Right ventricle myocardium superior (tissue), 1 donor: ENCODE data around the gene SLC5A10. TPM values are rescaled to one million over a fixed set of nuclear protein-coding genes. Genes with fewer than 3 reads are reported as not detected.

Source experiments
- ATAC-seq: fragments of 200-7000 bp; cut with Tn5 transposase; one replicate; pipeline ENCODE4 v1.9.1; 2020; ENCODE audit warnings: mild to moderate bottlenecking; ENCODE audit not compliant: poor library complexity
- DNase-seq: peaks from one replicate; pipeline ENCODE4 v3.0.0-alpha.2; 2020
- intact Hi-C: fragments of 100-400 bp; cut with DNase I; formaldehyde crosslinking; loops from one replicate; pipeline ENCODE4 v1.11.2; 2022
- total RNA-seq: library from RNA; stranded (reverse); fragmentation: NEBNext Ultra II Directional; extraction: Animal tissue kit (Norgen Biotek cat#: 25700); gene quantifications from one replicate; pipeline ENCODE4 v1.2.1, GENCODE V29; 2021
- donor health status: DM: no; HTN: yes; CAD: no; lungs with severe emphysema.

Gene SLC5A10
- total RNA-seq, 1 donor from 2014 or later, result not detected

DNA sequence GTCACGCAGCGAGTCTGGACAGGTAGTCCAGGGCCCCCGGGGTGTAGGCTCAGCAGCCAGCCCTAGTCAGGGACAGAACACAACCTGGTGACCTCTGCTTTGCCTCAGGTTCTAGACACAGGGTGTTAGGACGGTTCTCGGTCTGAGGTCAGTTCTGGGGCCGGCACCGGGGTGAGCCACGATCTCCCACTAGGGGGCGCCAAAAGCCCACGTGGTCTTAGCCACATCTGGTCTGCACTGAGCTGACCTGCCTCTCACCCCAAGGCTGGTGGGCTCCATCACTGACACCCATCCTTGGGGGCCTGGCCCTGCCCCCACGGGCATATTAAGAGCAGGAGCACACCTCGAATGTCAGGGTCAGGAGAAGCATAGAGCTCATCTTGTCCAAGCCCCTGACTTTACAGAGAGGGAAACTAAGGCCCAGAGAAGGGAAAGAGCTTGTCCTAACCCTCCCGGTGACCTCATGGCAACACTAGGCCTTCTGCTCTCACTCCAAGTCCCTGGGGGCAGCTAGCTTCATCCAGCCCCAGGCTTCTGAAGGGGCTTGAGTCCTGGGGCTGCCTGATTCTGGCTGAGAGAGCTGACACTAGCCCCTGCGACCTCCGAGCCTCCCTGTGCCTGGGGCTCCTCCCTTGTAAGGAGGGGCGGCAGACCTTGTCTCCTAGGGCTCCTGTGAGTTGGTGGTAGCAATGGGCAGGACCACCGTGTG, 9.0 kb downstream of the SLC5A10 start:
- intact Hi-C loops, result loop anchor here (10.0 kb wide), 1 partner anchor 46 kb away; no protein-coding TSS in a partner anchor
- ATAC-seq (peak; percentile 95), DNase-seq (peak; percentile 89)

DNA sequence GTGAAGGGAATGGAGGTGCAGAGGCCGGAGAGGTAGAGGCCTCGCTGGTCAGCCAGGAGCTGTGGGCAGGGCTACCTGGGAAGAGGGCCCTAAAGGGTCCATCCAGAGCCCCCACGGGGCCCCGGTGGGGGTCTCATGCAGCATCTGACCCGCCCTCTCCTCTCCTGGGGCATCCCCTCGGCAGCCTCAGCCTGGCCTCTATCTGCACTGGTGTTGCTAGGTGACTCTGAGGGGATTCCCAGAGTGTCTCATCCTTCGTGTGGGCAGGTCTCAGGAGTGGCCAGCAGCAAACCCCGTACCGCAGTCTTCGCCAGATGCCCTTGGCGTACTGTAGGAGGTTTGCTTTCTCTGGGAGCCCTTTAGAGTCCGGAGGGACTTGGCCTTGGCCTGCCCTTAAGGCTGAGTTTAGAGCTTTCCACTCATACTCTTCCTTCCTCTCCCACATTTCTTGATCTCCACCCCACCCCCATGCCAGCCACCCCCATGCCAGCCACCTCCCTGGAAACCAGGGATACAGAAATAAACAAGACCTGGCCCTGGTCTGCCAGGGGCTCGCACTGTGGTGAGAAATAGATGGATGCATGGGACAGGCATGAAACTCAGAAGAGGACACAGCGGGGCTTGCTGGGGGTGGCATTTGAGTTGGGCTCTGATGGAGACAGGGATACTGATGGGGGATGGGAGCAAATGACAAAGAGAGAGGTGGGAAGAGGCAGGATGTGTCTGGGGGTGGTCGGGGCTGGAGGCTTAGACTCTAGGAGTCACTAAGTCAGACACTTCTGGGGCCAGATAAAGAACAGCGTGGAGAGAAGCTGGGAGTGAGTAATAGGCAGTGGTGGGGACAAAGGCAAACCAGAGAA, 9.9 kb downstream of the SLC5A10 start:
- ATAC-seq (no peak), DNase-seq (no peak)
- intact Hi-C loops, result loop anchor here (10.0 kb wide), 1 partner anchor 47 kb away; no protein-coding TSS in a partner anchor

DNA sequence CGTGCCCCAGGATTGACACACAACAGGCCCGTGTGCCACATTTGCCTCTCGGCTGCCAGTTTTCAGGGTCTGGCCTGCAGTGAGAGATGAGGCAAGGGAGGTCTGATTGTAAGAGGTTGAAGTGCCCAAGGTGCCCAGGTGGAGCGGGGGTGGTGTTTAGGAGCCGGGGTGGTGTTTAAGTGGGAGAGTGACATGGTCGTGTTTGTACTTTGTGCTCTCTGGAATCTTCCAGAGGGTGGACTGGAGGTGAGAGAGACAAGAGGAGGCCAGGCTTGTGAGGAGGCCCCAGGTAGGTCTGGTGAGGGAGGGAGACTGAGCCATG, 10.5 kb downstream of the SLC5A10 start:
- DNase-seq (no peak), ATAC-seq (no peak)
- intact Hi-C loops, result loop anchor here (10.0 kb wide), 1 partner anchor 48 kb away; no protein-coding TSS in a partner anchor

DNA sequence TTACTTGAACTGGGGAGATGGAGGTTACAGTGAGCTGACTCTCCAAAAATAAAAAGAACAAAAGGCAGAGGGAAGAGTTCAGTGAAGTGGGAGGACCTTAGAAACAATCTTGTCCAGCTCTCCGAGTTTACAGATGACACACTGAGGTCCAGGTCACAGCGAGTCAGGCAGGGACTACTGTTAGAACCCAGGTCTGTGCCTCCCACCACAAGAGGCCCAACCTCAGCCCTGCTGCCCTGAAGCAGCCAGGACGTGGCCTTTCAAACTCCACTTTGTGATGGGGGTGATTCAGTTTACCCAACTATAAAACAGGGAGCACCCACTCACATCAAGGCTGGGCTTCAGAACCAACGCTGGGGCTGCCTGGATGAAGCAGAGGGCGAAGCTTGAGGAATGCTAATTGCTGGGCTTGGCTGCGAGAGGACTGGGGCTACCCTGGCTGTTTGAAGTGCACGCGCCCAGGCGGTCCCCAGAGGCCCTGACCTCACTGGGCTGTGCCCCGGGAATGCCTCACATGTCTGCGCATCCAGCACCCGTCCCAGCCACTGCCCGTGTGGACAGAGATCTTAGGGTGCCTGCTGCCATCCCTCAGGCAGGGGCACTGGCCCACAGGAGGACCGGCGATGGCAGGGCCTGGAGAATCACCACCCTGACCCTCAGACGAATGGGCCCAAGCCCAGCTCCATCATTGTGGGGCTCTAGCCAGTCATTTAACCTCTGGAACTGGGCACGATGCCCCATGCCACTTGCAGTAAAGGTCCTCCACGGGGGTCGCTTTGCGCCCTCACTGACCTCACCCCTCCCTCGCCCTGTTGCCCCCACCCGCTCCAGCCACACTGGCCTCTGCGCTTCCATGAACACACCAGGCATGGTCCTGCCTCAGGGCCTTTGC, 11.4 kb downstream of the SLC5A10 start:
- intact Hi-C loops, result loop anchor here (10.0 kb wide), 1 partner anchor 49 kb away; no protein-coding TSS in a partner anchor
- DNase-seq (no peak), ATAC-seq (no peak)

DNA sequence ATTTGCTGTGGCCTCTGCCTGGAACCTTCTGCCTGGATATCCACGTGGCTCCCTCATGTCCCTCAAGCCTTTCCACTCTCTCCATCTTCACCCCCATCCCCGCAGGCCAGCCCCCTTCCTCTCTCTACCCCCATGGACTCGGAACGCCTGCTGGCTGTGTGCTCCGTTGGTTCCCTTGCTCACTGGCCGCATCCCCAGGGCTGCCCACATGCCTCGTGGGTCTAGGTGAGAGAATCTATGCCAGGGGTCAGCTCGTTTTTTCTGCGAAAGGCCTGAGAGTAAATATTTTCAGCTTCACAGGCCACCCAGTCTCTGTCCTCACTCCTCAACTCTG, 12.0 kb downstream of the SLC5A10 start:
- ATAC-seq (no peak), DNase-seq (no peak)
- intact Hi-C loops, result loop anchor here (10.0 kb wide), 1 partner anchor 49 kb away; no protein-coding TSS in a partner anchor

DNA sequence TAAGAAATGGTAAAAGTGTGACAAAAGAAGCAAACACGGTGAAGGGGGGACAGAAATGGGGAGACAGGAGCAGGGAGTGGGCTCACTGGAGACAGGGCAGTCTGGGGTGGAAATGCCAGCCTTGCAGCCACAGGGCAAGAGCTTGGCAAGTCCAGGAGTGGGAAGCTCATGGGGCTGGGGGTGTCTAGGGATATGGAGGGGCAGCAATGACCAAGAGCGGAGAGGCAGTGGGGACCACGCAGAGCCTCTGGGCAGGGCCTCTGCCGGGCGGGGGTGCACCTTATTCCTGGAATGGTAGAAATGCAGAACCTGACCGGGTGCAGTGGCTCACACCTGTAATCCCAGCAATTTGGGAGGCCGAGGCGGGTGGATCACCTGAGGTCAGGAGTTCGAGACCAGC, 12.6 kb downstream of the SLC5A10 start:
- intact Hi-C loops, result loop anchor here (10.0 kb wide), 1 partner anchor 50 kb away; no protein-coding TSS in a partner anchor
- ATAC-seq (no peak), DNase-seq (no peak)

DNA sequence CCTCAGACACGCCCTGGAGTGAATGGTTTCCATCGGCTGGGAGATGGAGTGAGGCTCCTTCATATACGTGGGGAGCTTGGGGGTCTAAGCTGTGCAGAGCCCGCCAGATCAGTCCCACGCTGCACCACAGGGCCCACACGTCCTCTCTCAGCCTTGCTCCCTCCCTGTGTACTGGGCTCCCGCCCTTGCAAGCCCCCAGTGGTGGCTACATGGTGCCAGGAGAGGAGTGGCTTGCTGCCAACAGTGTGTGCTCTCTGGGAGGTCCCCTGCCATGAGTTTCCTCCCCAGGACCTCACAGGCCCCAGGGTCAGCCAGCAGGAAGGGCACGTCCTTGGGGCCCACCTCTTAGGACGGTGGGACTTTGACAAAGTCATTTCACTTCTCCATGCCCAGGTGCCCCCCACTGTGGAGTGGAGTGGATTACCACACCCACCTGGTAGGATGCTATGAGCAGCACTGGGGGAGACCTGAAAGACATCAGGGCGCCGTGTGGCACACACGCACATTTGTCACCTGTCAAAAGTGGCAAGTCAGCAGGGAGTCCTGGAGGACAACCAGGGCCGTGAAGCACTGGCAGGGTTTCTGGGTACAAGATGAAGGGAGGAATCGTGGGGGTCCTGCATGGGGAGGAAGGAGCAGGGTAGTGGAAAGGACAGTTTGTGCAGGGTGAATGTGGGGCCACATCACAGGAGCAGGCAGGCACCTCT, 13.7 kb downstream of the SLC5A10 start:
- intact Hi-C loops, result loop anchor here (10.0 kb wide), 1 partner anchor 51 kb away; no protein-coding TSS in a partner anchor
- ATAC-seq (no peak), DNase-seq (no peak)

DNA sequence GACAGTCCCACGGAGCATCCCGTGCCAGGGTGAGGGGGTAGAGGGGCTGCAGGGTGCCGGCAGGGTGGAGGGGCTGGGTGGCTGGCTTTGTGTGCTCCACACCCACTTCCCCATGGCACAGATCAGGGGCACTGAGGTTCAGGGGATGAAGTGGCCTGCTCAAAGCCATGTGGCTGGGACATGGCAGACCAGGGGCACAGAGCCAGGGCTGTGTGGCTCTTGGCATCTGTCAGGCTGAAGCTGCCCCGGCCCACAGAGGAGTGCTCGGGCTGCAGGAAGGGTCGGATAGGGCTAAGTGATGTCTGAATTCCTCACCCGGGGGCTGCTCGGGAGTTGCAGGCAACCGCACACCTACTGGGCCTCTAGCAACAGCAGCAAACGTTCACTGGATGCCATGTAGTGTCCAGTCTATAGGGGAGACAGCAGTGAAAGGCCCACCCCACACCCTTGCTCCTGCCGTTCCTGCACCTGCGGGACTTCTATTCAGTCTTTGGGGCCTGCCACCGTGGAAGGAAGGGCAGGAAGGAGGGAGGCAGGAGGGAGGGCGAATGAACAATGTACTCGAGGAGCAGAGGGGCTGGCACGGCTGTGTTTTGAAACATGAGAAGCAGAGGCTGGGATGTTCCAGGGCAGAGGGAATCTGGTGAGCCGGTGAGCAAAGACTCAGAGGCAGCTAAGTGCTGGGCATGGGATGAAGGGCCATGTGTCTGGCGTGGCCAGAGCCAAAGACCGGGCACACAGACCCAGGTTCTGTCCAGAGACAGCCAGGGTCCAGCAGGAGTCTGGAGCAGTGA, 15.1 kb downstream of the SLC5A10 start:
- intact Hi-C loops, result loop anchor here (10.0 kb wide), 1 partner anchor 52 kb away; no protein-coding TSS in a partner anchor
- no peak for DNase-seq
- ATAC-seq, result peak; percentile 58

DNA sequence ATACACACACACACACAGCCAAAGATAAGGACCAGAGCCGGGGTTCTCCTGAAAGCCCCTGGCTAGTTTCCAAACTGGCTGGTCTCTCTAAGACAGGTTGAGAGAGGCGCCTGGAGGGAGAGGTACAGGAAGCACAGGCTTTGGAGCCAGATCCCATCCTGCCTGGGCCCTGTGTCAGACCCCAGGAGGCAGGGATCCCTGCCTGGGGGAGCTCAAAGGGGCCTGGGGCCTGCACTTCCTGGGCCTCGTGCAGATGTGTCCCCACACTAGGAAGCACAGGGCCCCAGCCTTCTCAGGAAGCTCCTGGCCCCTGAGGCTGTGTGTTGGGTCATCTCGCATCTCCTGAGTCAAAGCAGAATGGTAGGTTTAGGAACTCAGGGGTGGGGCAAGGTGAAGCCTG, 16.0 kb downstream of the SLC5A10 start:
- DNase-seq (no peak), ATAC-seq (no peak)
- intact Hi-C loops, result loop anchor here (10.0 kb wide), 1 partner anchor 53 kb away; no protein-coding TSS in a partner anchor

DNA sequence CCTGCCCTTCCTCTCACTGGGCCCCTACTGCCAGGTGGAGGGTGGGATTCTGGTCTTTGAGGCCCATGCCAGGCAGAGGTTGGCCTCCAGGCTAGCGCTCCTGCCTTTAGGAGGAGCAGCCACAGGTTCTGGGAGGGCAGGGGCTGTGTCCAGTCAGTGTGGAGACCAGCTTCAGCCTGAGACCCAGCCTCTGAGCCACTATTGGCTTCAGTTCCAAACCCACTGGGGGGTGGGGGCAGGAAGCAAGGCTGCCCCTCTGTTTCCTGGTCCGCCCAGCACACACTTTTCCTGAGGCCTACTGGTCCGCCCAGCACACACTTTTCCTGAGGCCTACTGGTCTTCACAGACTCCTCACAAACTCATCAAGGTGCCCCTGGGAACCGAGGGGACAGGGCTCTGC, 16.4 kb downstream of the SLC5A10 start:
- intact Hi-C loops, result loop anchor here (10.0 kb wide), 1 partner anchor 54 kb away; no protein-coding TSS in a partner anchor
- ATAC-seq (no peak), DNase-seq (no peak)

DNA sequence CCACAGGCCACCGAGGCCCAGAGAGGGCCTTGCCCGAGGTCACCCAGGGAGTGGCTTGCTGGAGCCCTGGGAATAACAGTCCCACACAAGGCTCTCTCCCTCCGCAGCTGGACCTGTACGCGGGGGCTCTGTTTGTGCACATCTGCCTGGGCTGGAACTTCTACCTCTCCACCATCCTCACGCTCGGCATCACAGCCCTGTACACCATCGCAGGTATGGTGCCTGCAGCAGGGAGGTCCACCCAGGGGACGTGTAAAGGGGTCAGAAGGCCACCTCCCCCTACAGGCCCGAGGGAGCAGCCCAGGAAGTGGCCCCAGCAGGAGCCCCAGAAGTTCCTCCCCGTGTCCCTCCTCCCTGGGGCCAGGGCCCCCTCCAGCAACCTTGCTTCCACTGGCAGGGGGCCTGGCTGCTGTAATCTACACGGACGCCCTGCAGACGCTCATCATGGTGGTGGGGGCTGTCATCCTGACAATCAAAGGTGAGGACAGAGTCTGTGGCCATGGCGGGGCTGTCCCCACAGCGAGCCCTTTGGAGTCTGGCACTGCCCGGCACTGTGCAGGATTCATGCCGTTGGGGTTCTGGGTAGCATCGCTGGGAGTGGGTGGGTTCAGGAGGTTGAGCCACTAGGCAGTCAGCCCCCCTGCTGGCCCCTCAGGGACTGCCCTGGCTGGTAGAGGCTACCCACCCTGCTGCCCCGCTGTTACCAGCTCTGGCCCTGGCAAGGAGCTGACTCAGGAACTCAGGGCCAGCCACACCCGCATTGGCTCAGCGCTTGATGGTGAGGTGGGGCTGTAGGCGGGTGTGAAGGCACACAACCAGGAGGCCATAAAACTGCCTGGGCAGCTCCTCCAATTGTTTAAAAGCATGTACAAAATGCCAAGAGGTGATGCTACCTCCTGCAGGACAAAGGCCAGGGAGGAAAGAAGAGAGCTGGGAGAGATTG, 17.3 kb downstream of the SLC5A10 start:
- intact Hi-C loops, result loop anchor here (10.0 kb wide), 1 partner anchor 54 kb away; no protein-coding TSS in a partner anchor

DNA sequence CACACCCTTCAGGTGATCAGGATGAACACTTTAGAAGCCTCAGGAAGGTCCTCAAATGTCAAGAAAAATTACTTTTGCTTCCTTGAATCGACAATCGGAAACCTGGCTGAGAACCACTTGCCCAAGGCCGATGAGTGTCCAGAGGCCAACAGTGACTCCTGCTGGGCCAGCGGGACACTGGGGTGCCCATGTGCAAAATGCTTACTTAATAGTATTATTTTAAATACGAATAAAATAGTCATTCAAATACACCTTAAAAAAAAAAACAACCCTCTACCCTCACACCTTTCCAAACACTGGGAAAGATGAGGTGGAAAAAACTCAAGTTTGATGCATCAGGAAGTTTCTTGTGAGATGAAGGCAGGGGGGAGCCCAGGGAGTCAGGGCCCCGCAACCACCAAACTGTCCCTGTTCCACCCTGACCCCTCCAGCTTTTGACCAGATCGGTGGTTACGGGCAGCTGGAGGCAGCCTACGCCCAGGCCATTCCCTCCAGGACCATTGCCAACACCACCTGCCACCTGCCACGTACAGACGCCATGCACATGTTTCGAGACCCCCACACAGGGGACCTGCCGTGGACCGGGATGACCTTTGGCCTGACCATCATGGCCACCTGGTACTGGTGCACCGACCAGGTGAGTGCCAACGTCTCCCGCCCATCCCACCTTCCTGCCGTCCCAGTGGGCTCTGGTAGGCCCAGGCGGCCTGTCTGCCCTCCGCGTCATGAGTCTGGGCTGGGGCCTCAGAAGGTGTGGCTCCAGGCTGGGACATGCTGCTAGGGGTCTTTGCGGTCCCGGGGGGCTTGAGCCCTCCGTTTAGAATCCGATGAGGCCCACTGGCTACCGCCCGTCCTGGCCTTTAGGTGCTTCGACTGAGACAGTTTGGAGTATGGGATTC, 18.9 kb downstream of the SLC5A10 start:
- intact Hi-C loops, result no loop called here
- no peak for DNase-seq
- ATAC-seq, result no peak

More for the DNA sequence above, 17.3 kb downstream of the SLC5A10 start:
- no peak for ATAC-seq
- no peak for DNase-seq

DNA sequence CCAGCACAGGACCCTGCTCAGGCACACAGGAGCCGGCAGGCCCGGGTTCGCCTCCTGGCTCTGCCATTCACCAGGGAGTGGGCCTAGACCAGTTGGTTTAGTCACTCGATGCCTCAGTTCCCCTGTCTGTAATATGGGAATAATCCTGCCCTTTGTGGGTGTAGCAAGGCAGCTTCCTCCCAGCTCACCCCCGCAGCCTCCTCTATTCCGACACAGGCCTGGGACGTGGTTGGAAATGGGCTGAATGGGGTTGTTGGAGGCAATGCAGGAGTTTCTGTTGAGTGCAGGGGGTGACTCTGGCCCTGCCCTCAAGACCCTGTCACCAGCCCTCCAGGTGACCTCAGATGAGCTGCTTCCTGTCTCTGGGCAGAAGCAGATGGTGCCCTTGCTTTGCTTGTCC, 19.8 kb downstream of the SLC5A10 start:
- intact Hi-C loops, result no loop called here
- ATAC-seq, result no peak
- no peak for DNase-seq

DNA sequence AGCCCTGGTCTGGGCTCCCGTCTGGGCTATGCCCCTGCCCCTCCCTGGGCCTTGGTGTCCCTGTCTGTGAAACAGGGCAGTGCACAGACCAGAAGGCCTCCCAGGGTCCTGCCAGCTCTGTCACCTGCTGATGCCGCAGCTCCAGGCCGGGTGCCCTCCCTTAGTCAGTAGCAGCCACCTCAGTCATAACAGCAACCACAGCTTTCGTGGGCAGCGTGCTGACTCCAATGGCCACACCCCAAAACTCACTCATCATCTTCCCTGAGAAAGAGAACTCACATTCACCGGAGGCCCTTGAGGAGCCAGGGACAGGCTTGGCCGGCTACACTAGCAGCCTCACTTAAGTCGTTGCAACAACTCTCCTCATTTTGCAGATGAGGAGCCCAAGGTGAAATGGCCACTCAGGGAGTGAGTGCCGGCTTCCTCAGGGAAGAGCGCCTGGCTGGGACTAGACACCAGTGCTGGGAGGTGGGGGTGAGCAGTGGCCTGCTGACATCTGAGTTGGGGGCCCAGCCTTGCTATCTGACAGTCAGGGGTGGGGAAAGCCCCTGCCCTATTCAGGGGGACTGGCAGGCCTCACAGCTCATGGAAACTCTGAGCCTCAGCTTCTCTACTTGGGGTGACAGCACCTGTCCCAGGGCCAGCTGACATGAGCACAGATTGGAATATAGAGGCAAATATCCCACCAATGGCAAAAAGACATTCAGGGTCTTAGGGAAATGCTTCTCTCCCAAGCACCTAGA, 22.6 kb downstream of the SLC5A10 start:
- intact Hi-C loops, result no loop called here
- ATAC-seq (no peak), DNase-seq (no peak)

DNA sequence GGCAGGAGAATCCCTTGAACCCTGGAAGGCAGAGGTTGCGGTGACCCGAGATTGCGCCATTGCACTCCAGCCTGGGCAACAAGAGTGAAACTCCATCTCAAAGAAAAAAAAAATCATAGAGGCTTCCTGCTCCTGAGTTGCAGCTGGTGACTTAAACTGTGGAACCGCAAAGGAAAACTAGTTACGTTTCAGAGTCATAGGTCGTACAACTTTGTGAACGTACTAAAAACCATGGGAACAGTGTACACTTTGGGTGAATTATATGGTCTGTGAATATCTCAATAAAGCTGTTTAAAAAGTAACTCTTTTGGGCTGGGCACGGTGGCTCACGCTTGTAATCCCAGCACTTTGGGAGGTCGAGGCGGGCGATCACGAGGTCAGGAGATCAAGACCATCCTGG, 23.6 kb downstream of the SLC5A10 start:
- ATAC-seq, result no peak
- no peak for DNase-seq
- intact Hi-C loops, result no loop called here
